HCT116 (cell line): ENCODE results near the gene CXCR6.

ENCODE experiments used
- CEBPB ChIP-seq: IDR thresholded peaks from 2 replicates; pipeline ENCODE4 v1.6.1; 2012; ENCODE audit warnings: low read depth
- EZH2 ChIP-seq: fragments of 200-600 bp; sonication (generic); IDR thresholded peaks from 2 replicates; pipeline ENCODE4 v1.6.1; 2017; ENCODE audit warnings: antibody characterized with exemption, mixed run types
- POLR2AphosphoS5 ChIP-seq: IDR thresholded peaks from 2 replicates; pipeline ENCODE4 v1.6.1; 2011; ENCODE audit warnings: mild to moderate bottlenecking, low read depth, low read length, moderate library complexity
- RAD21 ChIP-seq: IDR thresholded peaks from 2 replicates; pipeline ENCODE4 v1.6.1; 2012; ENCODE audit warnings: low read depth, mild to moderate bottlenecking
- TCF7L2 ChIP-seq: IDR thresholded peaks from 2 replicates; pipeline ENCODE4 v1.7.0; 2011; ENCODE audit warnings: borderline replicate concordance, inconsistent platforms; ENCODE audit not compliant: insufficient read depth, insufficient read length; ENCODE audit errors: extremely low read depth
- ZFX ChIP-seq: fragments of 450-650 bp; IDR thresholded peaks from 2 replicates; pipeline ENCODE4 v1.6.1; 2017
- ZNF274 ChIP-seq: fragments of 200-500 bp; sonication (Bioruptor generic); IDR thresholded peaks from 2 replicates; pipeline ENCODE4 v1.6.1; 2014; ENCODE audit warnings: mild to moderate bottlenecking, low read depth, low read length, inconsistent platforms
- TF ChIP-seq, protein P1 (sequence below), 3 experiments: fragments of 200-600 bp in 1 of 3; sonication (generic) in 1 of 3; IDR thresholded peaks in 2 of 3; conservative IDR thresholded peaks in 1 of 3; 2 replicates each; pipeline ENCODE4 v1.5.1; 2012 to 2017; ENCODE audit warnings: low read depth in 2 of 3, low read length in 2 of 3, antibody characterized with exemption in 1 of 3, borderline replicate concordance in 1 of 3, control low read depth in 1 of 3, mild to moderate bottlenecking in 1 of 3, mixed read lengths in 1 of 3, mixed run types in 1 of 3, moderate library complexity in 1 of 3; ENCODE audit not compliant: insufficient read depth in 1 of 3
- TF ChIP-seq, protein P2 (sequence below): IDR thresholded peaks from 2 replicates; pipeline ENCODE4 v1.6.1; 2012

DNA sequence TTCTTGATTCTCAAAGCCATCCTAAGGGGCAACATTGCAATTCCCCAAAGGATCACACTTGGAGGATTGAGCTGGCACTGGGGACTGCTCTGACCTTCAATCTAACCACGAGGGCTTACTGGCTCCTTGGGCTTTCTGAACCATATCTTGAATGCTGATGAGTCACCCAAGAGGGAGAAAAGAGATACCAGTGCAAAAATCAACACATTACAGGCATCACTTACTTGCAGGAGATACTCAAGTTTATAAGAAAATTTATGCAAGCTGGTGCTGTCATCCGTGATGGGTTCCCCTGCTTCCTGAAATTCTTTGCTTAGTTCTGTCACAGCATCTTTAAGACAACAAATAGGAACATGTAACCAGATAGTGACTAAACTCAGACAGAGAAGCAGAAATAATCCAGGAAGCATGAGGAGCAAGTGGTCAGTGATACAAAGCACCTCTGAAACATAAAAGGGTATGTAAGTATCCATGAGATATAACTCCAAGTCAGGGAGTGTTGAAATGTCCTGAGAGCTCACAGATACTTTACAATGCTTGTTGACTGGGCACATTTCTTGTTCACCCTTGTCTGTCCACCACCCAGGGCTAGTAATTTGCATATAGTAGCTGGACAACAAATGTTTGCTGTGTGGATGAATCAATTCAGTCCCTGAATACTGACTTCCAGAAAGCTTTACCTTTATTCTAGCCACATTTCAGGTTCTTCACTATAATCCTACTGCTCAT lies 38.2 kb downstream of the CXCR6 start:
- no peak for TF ChIP-seq EZH2
- no peak for TF ChIP-seq CEBPB
- TF ChIP-seq RAD21, result no peak
- TF ChIP-seq TCF7L2, result no peak
- TF ChIP-seq POLR2AphosphoS5, result no peak
- TF ChIP-seq, protein P1, sequence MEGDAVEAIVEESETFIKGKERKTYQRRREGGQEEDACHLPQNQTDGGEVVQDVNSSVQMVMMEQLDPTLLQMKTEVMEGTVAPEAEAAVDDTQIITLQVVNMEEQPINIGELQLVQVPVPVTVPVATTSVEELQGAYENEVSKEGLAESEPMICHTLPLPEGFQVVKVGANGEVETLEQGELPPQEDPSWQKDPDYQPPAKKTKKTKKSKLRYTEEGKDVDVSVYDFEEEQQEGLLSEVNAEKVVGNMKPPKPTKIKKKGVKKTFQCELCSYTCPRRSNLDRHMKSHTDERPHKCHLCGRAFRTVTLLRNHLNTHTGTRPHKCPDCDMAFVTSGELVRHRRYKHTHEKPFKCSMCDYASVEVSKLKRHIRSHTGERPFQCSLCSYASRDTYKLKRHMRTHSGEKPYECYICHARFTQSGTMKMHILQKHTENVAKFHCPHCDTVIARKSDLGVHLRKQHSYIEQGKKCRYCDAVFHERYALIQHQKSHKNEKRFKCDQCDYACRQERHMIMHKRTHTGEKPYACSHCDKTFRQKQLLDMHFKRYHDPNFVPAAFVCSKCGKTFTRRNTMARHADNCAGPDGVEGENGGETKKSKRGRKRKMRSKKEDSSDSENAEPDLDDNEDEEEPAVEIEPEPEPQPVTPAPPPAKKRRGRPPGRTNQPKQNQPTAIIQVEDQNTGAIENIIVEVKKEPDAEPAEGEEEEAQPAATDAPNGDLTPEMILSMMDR (IDR thresholded peaks at IDR 0.05 in 2 of 3, conservative IDR thresholded peaks at IDR 0.05 in 1 of 3; ENCODE audit: borderline replicate concordance in 1 of 3, insufficient read depth in 1 of 3, low read depth in 2 of 3, low read length in 2 of 3), result no peak
- TF ChIP-seq, protein P2, sequence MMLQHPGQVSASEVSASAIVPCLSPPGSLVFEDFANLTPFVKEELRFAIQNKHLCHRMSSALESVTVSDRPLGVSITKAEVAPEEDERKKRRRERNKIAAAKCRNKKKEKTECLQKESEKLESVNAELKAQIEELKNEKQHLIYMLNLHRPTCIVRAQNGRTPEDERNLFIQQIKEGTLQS, result no peak
- no peak for TF ChIP-seq ZNF274
- TF ChIP-seq ZFX, result no peak
